Measurements from ENCODE around the gene PAM.
"Not testable (repeated sequence)": the region's sequence is repeated elsewhere in the genome, so short reads cannot be mapped to it uniquely, and the experiment has no call there.

PAM gene

DNA sequence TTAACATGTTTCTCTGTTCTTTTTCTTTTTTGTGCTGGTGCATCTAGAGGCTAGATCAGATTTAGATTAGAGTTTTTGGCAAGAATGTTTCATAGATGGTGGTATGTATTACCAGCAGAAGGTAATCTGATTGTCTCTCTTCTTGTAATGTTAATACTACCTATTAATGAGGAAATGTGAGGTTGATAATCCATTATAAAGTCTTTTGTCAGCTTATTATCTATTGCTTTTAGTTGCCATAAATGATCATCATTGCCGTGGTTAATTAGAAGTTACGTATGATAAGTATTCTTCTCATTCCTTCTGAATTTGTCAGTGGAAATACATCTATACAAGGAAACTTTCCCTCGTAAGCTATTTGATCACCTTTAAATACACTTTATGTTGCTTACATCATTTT, 135.0 kb downstream of the PAM start:
- in situ Hi-C loops (cut with MboI; ENCODE audit: low sequenced_read_pairs) = no loop called here

DNA sequence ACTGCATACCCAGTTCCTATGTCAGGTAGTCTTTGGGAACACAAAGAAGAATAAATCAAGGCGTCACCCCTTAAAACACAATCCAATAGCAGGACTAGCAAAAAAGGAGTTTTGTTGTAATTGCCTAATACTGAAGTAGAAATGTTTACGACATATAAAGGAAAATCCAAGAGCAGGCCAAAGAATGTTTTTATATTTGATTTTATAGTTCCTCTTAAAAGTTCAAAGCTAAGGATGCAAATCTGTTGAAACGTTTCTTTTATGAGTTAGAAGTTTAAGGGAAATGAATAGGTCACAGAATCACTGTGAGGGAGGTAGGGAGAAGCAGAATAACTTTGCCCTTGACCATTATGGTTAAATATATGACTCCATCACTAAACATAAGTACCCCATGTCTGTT, 136.1 kb downstream of the PAM start:
- in situ Hi-C loops (cut with MboI; ENCODE audit: low sequenced_read_pairs) = no loop called here

DNA sequence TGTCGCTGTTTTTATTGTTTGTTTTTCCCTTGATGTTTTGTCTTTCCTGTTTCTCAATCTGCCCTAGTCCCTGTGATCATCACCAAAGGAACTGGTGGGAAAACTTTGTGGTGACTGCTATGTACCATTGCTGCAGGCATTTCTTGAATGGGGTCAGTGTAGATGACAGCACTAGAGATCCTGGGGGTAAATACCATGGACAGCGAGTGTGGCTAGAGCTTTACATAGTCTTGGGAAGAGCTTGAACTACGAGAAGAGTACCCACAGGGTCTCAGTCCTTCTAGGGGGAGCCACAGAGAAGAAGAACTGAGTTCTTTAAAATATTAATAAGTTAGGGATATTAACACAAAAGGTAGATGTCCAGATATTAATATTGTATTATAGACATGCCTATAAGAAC, 138.8 kb downstream of the PAM start:
- in situ Hi-C loops (cut with MboI; ENCODE audit: low sequenced_read_pairs) = no loop called here

DNA sequence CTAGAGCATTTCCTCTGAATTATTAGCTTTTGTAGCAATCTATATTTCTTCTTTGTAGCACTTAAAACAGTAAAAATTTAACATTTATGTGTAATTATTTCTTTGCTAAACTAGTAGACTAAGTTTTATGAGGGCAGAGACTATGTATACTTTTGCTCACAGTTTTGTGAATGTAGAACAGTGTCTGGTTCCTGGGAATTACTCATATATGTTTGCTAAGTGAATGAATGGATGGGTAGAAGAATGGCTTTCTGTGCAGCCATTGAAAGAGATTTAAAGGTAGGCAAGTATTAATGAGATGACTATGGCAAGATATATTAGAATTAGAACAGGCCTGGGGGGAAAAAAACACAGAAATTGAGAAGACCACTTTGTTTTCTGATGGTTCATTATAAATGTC, 140.1 kb downstream of the PAM start:
- in situ Hi-C loops (cut with MboI; ENCODE audit: low sequenced_read_pairs) = no loop called here

DNA sequence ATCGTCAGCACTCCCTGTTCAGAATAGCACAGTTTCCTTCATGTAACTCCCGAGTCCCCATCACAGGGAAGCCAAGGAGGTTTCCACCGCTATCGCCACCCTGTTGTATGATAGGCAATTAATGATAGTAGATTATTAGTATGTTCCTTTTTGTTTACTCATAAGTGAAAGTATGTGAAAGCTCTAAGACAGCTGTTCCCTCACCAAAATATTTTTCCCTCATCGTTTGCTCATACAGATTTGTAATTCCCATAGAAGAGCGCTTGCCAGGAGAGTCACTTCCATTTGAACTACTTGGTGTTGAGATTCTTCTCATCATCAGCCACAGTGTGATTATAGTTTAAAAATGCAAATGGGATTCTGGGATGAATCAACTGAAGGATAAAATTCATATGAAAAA, 140.9 kb downstream of the PAM start:
- in situ Hi-C loops (cut with MboI; ENCODE audit: low sequenced_read_pairs) = no loop called here

DNA sequence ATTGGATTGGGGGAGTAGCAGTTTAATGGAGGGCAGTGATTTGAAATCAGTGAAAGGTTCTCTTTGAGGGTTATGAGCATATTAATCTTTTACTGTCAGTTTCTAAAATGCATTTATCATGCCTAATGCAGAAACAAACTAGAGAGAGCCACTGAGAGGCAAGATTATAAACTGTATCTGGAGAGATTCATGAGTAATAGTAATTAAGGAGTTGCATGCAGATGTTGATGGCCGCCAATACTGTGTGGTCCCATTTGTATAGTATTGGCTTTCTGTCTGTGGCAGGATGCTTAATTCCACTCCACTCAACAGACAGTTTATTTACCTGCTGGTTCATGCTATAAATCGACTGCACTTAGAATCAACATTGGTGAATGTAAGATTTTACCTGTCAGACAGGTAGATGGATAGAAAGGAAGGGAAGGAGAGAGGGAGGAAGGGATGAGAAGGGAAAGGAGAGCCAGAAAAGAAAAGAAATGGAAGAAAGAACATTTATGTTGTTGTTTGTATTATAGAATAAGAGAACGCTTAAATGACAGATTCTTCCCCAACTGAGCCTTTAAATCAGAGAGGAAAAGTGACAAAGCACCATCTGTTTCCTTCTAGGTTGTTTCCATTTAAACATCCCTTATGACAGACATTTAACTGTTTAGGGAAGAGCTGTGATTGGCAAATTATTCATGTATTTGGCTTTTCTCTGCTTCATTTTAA, 146.5 kb downstream of the PAM start:
- in situ Hi-C loops (cut with MboI; ENCODE audit: low sequenced_read_pairs) = no loop called here

DNA sequence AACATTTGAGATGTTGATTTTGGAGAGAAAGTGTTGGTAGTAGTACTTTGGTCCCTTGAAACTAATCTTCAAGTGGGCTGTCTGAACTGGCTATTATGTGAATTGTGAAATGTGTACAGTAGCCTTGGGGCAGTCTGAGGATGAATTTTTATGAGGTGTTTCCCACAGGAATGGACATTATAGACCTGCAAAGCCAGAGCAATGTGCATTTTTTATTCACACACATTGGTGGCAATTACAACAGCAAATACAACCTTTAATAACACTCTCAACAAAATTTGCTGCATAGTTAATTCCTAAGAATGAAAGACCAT, 147.0 kb downstream of the PAM start:
- in situ Hi-C loops (cut with MboI; ENCODE audit: low sequenced_read_pairs) = no loop called here

DNA sequence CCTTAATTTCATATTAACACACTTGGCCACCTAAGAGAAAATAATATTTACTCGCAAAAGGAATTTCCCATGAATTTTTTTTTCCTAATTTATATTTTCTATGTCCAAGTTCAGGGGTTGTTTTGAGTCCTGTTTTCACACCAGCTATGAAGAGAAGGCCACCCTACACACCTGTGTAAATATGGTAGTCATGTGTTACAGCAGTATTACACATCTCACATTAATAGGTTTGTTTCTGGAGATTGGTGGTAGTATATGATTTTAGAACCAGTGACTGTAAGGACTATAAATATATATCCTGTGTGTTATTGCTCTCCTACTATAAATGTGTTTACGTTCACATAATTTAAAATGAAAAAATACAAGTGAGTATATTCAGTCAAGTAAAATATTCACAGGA, 147.5 kb downstream of the PAM start:
- in situ Hi-C loops (cut with MboI; ENCODE audit: low sequenced_read_pairs) = no loop called here

DNA sequence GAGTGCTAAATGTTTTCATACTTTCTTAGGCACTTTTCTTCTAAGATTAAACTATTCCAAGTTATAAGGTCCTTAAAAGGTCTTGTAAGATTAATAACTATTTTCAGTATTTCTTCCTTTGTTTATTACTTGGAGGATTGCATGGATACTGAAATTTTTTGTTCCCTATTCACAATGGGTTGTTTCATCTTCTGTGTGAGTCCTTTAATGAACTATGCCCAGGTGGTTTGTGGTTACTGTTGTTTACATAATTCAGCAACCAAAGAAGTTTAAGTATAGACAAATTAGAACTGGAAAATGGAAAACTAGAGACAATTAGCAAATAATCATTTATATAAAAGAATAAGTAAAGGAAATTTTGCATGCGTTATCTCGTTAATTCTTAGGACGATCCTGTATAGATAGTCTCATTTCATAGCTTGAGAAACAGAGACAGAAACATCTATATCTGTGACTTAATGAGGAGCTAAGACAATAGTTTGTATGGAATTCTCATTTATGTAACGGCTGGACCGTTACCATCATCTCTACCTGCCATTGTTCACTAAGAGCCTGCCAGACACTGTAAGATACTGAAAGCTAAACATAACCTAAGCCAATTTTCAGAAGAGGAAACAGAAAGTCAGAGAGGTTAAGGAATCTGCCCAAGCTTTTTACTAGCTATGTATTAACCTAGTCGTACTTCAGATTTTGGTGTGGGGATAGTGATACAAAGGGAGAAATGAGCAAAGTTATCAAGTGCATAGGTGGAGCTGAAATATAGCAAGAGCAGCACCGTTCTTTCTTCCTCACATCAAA, 148.2 kb downstream of the PAM start:
- in situ Hi-C loops (cut with MboI; ENCODE audit: low sequenced_read_pairs) = no loop called here

DNA sequence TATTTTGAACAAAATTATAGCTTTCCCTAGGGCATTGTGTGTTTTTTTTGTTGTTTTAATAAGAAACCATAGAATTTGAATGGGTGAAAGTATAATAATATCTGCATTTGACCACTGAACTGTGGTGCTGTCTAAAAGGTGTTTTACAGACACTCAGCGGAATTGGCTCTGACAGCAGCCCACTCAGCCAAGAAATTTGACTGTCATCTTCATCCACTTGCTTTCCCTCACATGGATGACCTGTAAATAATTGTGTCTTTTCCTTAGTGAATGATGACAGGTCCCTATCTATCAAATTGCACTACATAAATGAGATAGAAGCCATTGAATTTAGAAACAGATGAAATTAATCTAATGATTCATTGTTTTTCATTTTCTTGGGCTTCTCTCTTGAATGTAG, 150.0 kb downstream of the PAM start:
- in situ Hi-C loops (cut with MboI; ENCODE audit: low sequenced_read_pairs) = no loop called here

DNA sequence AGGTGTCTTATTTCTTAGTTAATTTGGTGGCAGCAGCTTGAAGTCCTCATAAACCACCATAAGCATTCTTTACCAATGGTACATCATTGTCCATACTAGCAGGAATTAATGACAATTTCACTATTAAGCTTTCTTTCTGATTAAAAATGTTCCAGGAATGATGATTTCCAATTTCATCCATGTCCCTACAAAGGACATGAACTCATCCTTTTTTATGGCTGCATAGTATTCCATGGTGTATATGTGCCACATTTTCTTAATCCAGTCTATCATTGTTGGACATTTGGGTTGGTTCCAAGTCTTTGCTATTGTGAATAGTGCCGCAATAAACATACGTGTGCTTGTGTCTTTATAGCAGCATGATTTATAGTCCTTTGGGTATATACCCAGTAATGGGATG, 152.0 kb downstream of the PAM start:
- in situ Hi-C loops (cut with MboI; ENCODE audit: low sequenced_read_pairs) = not testable (repeated sequence)

DNA sequence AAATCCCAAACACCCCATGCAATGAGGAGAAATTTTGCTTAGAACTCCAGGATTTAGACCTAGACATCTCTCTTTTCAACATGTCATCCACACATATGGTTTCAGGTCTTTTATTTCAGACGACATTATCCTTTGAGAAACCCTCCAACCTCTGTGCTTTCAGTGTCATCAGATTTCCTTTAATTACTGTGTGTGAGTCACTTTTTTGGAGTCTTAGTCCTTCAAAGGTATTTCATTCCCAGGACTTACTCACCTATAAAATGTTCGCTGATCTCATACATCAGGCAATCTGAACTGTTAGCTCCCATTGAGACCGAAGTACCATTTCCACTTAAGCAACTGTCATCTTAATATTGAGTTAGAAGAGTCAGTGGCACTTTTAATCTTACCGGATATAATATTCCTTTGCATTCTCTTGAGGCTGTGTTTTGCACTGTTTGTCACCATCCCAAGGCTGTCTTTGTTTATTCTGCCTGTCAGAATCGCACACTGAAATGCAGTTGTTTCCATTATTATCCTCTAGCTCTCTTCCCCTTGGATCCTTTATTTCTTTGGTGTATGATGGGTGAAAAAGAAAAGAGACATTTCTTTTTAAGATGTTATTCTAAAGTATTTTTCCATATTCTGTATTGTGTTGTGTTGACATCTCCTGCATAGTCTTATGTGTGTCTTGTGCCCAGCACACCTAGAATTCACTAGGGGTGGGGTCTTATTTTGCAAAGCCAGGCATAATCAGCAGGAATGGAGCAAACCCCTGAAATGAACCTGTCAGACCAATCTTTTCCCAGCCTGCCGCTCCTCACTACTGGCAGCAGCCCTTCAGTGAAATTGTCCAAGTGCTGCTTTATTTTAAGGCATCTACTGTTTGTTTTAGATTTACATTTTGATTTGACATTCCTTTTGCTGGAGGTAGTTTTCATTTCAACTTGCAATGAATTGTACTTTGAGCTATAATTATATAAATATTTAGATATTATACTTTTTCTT, 155.4 kb downstream of the PAM start:
- in situ Hi-C loops (cut with MboI; ENCODE audit: low sequenced_read_pairs) = no loop called here

DNA sequence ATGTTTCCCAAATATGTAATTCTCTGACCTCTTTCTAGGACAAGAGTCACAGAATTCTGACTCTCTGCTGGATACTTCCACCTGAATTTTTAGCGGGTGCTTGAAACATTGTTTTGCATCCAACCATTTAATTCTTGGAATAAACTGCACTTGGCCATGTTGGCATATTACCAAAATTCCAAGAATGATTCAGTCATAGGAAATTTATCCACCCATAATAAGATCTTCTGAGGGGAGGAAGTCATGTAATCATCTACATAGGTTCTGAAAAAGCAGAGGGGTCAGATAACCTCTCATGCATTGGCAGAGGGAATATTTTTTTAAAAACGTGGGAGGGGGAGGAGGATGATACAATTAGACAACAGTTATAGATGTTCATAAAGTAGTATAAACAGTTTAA, 156.9 kb downstream of the PAM start:
- in situ Hi-C loops (cut with MboI; ENCODE audit: low sequenced_read_pairs) = no loop called here

DNA sequence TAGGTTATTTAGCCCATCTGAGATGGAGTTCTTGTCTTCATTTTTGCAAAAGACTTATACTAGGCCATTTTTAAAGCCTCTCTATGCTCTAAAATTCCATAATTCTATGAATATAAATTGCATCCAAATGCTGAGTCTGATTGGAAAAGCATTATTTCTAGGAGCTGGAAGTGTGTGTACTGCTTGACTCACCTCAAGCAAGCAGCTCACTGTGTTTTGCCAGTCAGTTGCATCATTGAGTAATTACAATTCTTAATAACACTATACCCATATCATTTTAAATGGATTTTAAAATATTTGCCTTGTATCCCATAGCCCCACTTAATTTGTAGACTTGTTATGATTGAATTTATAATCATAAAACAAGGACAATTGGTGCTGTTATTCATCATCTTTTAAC, 161.0 kb downstream of the PAM start:
- in situ Hi-C loops (cut with MboI; ENCODE audit: low sequenced_read_pairs) = no loop called here

DNA sequence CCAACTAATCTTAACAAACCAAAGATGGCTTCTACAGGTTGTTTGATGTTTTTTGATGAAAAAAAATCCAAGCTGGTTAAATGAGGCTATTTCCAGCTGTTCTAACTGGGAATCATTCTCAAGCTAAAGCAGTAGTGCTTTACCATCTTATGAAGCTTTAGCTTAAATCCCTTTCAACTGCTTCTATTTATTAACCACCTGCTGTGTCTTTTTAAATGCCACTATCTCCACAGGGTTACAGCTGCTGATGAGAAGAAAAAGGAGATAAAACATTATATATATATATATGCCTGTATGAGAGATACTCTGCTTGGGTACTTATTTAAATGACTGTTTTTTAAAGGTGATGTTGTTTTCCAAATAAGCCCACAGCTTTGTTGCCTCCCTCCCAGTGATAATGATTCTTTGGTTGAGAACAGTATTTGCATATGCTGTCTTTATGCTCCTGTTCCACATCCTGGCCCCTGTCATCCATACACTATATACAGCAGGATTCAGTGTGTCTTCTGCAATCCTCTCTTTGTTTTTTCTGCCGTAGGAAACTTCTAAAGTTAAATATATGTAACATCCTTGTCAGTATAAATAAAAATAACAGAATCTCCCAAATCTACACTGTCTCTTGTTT, 164.0 kb downstream of the PAM start:
- in situ Hi-C loops (cut with MboI; ENCODE audit: low sequenced_read_pairs) = no loop called here

DNA sequence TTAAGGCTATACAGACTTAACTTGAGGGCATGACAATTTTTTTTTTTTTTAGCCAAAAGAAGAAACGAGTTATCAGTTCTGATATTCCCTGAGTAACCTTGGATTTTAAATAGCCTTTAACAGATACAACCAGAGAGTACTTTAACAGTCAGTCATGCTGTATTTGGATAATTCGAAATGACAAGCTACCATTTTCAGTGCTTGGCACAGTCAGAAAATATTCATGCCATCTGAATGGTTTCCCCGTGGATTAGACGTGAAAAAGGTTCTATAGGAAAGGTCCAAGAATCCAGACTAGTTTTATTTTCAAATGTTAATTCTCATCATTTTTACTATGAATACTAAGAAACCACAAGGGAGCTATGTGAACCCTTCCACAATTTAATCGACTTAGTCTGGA, 165.7 kb downstream of the PAM start:
- in situ Hi-C loops (cut with MboI; ENCODE audit: low sequenced_read_pairs) = no loop called here

DNA sequence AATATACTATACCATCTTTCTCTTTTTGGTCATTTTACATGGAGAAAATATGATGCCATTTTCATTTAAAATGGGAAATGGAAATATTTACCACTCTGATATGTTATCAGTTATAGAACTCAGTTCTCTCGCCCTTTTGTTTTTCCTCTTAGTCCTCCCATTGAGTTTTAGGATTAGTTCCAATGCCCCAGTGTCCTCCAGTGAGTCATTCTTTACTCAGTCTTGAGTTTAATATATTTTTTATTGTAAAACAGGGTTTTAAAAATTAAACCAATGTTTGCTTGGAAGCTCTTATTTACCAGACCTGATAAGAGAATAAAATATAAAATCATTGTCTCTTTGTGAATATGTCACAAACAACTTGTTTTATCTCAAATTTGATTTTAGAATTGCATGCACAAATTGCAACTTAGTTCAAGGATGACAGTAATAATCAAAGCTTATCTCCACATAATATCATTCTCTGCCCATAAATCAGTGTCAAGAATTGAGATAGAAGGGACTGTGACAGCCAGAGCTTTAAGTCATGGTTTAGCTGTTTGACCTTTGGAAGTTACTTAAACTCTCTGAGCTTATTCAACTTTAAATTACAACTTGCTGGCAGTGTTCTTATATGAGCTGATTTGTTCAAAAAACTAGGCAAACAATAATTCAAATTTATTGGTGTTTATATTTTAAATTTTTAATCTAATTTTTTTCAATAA, 166.4 kb downstream of the PAM start:
- in situ Hi-C loops (cut with MboI; ENCODE audit: low sequenced_read_pairs) = no loop called here

DNA sequence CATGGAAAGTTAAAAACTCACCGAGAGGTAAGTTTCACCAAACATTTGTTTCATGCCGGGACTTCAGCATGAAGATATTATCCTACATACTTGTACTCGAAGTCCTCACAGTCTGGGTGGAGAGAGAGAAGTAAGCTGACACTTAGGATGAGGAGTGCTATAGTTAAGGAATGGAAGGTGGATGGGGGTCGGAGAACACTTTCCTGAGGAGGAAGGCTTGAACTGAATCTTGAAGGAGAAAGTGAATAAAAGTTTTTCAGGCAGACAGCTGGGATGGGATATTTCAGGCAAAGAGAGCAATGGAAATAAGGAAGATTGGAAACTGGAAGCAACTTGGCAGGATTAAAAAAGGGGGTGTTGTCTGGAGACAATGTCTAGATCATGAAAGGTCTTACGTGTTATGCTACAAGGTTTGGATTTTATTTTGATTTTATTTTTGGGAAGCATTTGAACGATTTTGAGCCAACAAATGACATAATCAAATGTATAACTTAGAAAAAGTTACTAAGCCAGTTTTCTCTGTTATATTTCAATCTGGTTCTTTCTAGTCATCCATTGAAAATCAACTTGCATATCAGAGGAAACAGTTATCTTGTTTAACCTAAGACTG, 167.1 kb downstream of the PAM start:
- in situ Hi-C loops (cut with MboI; ENCODE audit: low sequenced_read_pairs) = no loop called here

DNA sequence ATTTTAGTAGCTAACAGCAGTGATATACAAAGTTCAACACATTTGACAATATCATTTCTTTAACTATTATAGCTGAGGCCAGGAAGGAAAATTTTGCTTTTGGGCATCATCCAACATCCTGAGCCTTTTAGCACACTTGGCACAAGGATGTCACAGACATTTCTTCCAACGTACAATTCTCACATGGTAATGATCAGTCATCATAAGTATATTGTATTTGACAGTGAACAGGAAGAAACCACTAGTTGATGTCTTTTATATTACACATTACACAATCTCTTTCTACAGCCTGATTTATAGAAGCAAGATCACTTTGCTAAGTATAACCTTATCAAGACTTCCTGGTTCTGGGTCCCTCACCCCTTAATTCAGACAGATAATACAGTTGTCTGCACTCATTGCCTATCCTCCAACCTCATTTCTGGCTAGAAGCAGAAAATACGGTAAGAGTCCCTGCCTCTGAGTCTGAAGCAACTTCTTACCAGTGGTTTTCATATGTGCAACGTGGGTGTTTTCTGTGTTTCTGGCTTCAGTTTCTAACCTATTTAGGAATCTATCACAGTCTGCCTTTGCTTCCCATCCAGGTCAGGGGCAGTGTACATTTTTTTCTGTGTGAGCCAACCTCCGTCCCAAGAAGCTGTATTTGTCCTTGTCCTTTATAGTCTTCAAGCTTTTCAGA, 167.8 kb downstream of the PAM start:
- in situ Hi-C loops (cut with MboI; ENCODE audit: low sequenced_read_pairs) = no loop called here

DNA sequence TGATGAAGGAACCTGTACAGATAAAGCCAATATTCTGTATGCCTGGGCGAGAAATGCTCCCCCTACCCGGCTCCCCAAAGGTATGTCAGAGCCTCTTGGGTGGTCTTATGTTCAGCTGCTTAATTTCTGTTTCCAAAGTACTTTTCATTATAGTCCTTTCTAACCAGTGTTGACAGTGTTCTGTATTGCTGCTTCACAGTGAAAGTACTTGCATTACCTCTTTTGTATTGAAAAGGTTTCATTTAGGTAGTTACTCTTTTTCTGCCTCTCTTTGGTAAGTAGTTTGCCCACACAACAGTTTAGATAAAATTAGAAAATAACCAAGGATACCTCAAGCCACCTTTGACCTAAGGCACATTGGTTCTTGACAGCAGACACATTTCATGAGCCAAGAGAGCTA, 169.9 kb downstream of the PAM start:
- in situ Hi-C loops (cut with MboI; ENCODE audit: low sequenced_read_pairs) = no loop called here
